ENCODE measurements around the gene CLK1.
A peak's percentile ranks its signal among the peaks of the same experiment; 100 is the strongest.
"Not testable (repeated sequence)": the region's sequence is repeated elsewhere in the genome, so short reads cannot be mapped to it uniquely, and the experiment has no call there.

Gene CLK1

GRCh38 chr2:200851398-200852248 lies 12.8 kb downstream of the CLK1 start:
- no peak for DNase-seq

- no peak for DNase-seq
Observed at GRCh38 chr2:200850512-200851256, 13.8 kb downstream of the CLK1 start.

- no peak for DNase-seq
Observed at GRCh38 chr2:200847939-200848338, 16.5 kb downstream of the CLK1 start.

GRCh38 chr2:200847269-200847668 lies 17.2 kb downstream of the CLK1 start:
- DNase-seq = no peak

GRCh38 chr2:200845669-200846325 lies 18.7 kb downstream of the CLK1 start:
- DNase-seq = no peak

- DNase-seq = no peak
Observed at GRCh38 chr2:200845194-200845593, 19.3 kb downstream of the CLK1 start.

GRCh38 chr2:200843993-200844948 lies 20.2 kb downstream of the CLK1 start:
- no peak for DNase-seq

GRCh38 chr2:200839513-200839912 lies 24.9 kb downstream of the CLK1 start:
- DNase-seq = no peak

- no peak for DNase-seq
Observed at GRCh38 chr2:200834701-200835100, 29.8 kb downstream of the CLK1 start.

GRCh38 chr2:200829258-200829655 lies 35.2 kb downstream of the CLK1 start:
- no peak for DNase-seq

GRCh38 chr2:200828572-200829257 lies 35.7 kb downstream of the CLK1 start:
- DNase-seq = no peak

GRCh38 chr2:200828104-200828503 lies 36.4 kb downstream of the CLK1 start:
- DNase-seq = no peak

GRCh38 chr2:200821686-200822245 lies 42.7 kb downstream of the CLK1 start:
- DNase-seq = no peak

GRCh38 chr2:200820573-200821234 lies 43.8 kb downstream of the CLK1 start:
- no peak for DNase-seq

- not testable (repeated sequence) for DNase-seq
Observed at GRCh38 chr2:200818732-200819131, 45.7 kb downstream of the CLK1 start.

- no peak for DNase-seq
Observed at GRCh38 chr2:200814917-200815316, 49.5 kb downstream of the CLK1 start.

GRCh38 chr2:200814276-200814815 lies 50.1 kb downstream of the CLK1 start:
- no peak for DNase-seq

GRCh38 chr2:200812122-200813022 lies 52.1 kb downstream of the CLK1 start:
- DNase-seq = peak; percentile 70

GRCh38 chr2:200811333-200812121 lies 52.9 kb downstream of the CLK1 start, which contains the start of gene BZW1:
Gene BZW1 (plus strand): TSS chr2:200811910. CDS start chr2:200813218, 1,308 bp downstream.
- DNase-seq = peak; percentile 98

All from CD4-positive, alpha-beta T cell treated with Interleukin-17A for 4 hours (primary cell).